ENCODE data around the gene PSMD4.

- TF ChIP-seq, protein P1, sequence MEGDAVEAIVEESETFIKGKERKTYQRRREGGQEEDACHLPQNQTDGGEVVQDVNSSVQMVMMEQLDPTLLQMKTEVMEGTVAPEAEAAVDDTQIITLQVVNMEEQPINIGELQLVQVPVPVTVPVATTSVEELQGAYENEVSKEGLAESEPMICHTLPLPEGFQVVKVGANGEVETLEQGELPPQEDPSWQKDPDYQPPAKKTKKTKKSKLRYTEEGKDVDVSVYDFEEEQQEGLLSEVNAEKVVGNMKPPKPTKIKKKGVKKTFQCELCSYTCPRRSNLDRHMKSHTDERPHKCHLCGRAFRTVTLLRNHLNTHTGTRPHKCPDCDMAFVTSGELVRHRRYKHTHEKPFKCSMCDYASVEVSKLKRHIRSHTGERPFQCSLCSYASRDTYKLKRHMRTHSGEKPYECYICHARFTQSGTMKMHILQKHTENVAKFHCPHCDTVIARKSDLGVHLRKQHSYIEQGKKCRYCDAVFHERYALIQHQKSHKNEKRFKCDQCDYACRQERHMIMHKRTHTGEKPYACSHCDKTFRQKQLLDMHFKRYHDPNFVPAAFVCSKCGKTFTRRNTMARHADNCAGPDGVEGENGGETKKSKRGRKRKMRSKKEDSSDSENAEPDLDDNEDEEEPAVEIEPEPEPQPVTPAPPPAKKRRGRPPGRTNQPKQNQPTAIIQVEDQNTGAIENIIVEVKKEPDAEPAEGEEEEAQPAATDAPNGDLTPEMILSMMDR (IDR thresholded peaks at IDR 0.05), result no peak
- TF ChIP-seq RNF2 (IDR thresholded peaks at IDR 0.05; ENCODE audit: borderline replicate concordance, low read depth), result no peak
- TF ChIP-seq EHMT2 (IDR thresholded peaks at IDR 0.05; ENCODE audit: low read depth), result no peak
- TF ChIP-seq USF2 (IDR thresholded peaks at IDR 0.05), result no peak
- no peak for TF ChIP-seq CBX8 (IDR thresholded peaks at IDR 0.05)
- TF ChIP-seq, protein P2, sequence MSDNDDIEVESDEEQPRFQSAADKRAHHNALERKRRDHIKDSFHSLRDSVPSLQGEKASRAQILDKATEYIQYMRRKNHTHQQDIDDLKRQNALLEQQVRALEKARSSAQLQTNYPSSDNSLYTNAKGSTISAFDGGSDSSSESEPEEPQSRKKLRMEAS (IDR thresholded peaks at IDR 0.05), result no peak
Observed at GRCh38 chr1:151211972-151212705, 42.4 kb upstream of the PSMD4 start.
